NCI-H2196 treated with DMSO at 0.1 percent for 48 hours (cell line): ENCODE measurements around the gene LRRC8C.
"Not testable (repeated sequence)": the region's sequence is repeated elsewhere in the genome, so short reads cannot be mapped to it uniquely, and the experiment has no call there.

ENCODE experiments used
- DNase-seq: peaks from one replicate; lab custom pipeline; 2025; ENCODE audit not compliant: unreplicated experiment; lab: John Stamatoyannopoulos, UW

Gene LRRC8C

DNA sequence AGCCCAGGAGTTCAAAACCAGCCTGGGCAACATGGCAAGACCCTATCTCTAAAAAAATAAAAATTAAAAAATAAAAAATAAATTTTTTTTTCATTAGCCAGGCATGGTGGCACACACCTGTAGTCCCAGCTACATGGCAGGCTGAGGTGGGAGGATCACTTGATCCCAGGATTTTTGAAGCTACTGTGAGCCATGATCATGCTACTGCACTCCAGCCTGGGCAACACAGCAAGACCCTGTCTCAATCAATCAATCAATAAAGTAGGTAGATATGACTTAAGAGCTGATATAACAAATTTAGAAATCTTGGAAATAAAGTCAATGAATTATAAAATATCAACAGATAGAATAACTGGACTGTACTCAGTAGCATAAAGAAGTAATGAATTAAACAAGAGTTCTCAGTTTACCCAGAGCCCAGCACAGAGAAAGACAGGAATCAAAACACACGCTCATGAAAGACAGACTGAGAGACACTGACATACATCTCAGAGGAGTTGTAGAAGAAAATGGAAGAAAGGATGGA lies 69.7 kb downstream of the LRRC8C start:
- DNase-seq = no peak

- no peak for DNase-seq
These were observed 70.5 kb downstream of the LRRC8C start for GRCh38 chr1:89703469-89703868.

- no peak for DNase-seq
These were observed 71.1 kb downstream of the LRRC8C start for GRCh38 chr1:89704014-89704413.

GRCh38 chr1:89704885-89705284 lies 72.0 kb downstream of the LRRC8C start:
- DNase-seq = not testable (repeated sequence)

DNA sequence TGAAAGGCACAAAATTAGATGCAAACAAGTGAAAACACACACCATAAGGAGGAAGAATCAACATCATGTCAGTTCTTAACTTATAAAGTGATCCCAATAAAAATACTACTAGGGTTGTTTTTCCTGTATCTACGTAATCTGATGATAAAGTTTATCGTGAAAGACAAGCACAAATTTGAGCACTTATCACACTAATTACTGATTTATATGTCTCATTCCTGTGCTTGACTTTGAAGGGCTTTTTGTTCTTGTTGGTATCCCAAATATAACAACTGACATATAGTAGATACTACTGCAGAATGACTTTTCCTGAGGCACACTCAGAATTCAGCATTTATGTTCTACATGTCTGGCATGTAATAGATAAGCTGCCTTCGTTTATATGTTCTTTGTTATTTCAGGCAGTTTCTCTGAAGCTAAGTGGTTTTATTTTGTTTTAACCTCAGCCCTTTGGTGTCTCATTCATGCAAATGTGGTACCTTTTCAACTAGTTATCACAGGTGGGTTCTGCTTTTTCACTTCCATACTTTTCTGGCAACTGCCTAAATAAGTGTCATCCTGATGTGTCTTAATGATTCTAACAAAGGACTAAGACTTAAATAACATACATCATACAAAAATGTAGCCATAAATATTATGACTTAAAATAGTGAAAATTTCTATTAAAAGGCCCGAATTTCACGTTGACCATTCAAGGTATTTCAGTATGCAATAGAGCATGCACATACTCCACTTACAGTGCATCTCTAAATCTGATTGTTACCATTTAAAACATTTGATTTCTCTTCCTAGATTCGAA lies 73.2 kb downstream of the LRRC8C start:
- DNase-seq = no peak

DNA sequence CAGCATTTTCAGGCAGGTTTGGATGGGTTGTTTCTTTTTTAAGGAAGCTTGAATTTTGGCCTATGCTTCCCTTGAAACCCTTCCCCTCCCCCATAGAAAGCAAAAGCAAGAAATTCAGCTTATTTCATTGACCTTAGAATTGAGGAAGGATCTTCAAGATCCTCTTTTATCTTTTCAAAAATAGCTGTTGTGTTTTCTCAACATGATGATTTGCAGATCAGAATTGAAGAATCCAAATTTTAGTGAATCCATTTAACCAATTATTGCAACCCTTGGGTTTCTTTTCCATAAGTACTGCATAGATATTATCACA lies 73.7 kb downstream of the LRRC8C start:
- DNase-seq = no peak

GRCh38 chr1:89708751-89709375 lies 75.9 kb downstream of the LRRC8C start:
- DNase-seq = no peak

- DNase-seq = no peak
These were observed 77.7 kb downstream of the LRRC8C start for GRCh38 chr1:89710498-89711139.

DNA sequence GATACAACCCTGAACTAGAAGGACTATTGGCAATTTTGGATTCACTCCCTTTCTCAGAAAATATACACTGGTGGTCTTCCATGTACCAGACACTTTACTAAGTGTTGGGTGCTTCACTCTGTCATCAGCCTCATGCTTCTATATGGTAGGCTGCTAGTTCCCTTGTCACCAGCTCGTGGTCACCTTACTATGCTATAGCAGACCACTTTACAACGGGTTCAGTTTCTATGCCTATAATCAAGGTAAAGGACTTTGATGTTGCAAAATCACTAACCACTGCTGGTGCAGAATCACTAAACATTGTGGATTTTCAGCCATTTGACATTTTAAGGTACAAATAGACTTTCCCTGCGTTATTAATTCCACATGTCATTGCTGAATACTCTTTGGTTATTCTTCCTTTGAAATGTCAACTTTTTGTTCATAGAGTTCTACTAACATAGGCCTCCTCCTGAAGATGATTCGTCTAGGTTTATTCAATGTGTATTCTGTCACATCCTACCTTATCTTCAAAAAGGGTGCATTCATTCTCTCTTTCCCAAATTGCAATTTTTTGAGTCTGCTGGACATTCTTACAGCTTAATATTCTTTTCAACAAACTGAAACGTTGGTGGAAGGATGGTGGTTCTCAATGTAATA lies 78.3 kb downstream of the LRRC8C start:
- DNase-seq = no peak

DNA sequence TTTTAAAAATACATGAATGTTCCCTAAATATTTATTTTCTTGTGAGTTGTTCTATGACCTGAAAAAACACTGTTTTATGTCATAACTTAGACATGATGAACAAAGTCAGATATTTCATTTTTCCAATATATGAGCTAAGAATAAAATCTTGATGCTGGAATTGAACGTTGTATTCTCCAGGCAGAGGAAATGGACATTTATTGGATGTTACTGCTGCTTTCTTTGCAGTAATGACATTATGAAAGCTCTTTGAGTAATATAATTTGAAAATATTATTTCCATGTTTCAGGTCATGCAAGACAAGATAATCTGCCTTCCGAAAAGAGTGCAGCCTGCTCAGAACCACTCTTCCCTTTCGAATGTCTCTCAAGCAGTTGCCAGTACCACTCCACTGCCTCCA lies 79.5 kb downstream of the LRRC8C start:
- DNase-seq = no peak

DNA sequence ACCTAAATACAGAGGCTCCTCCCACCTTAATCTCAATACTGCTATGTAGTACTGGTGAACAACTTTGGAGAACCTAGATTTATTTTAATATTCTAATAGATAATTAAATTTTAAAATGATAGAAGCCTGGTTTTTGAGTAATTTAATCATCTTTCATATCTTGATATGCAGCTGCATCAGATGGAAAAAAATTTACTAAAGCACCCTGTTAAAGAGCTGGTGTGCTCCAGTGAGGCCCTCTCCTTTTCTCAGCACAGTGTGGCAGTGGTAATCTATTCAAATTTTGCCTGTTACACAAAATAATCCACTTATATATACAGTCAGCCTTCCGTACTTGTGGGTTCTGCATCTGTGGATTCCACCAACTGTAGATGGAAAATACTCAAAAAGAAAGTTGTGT lies 82.8 kb downstream of the LRRC8C start:
- no peak for DNase-seq

GRCh38 chr1:89719502-89720306 lies 86.8 kb downstream of the LRRC8C start:
- DNase-seq = no peak

DNA sequence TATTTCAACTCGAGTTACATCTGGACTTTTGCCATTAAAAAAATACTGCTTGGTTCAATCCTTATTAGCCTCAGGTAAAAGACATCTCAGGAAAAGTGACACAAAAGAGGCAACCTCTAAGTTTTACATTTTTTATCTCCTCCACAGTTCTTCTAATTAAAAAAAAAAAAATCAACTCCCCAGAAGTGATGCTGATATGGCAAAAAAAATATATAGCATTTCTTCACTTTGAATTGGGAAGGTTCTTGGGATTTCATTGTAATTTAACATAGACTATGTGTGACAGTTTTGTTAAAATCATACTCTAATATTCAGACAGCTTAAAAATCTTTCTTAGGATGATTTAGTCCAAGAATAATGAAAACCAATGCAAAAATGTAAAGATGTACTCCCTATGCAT lies 87.9 kb downstream of the LRRC8C start:
- DNase-seq = no peak

DNA sequence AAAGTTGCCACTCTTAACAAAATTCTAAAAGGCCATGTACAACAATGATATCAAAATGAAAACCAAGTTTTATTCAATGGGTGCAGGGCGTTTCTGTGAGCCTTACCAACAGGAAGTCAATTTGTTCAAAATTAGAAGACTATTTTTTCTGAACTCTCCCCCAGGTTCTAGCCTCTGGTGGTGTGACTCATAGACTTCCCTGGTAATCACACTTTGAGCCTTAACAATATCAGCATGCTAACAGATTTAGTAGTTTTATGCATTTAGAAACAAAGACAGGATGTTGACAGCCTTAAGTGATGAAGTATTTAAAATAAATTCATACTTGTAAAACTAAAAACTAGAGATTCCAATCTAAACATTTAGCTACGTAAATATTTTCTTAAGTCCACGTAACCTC lies 88.4 kb downstream of the LRRC8C start:
- no peak for DNase-seq

DNA sequence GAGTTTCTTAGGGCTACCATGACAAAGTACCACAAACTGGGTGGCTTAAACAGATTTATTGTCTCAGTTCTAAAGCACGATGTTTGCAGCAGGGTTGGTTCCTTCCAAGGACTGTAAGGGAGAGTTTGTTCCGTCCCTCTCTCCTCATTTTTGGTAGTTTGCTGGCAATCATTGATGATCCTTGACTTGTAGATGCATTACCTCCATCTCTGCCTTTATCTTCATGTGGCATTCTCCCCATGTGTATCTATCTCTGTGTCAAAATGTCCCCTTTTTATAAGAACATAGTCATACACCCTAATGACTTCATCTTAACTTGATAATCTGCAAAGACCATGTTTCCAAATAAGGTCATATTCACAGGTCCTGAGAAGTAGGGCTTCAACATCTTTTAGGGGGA lies 90.2 kb downstream of the LRRC8C start:
- no peak for DNase-seq

GRCh38 chr1:89723863-89724262 lies 90.9 kb downstream of the LRRC8C start:
- DNase-seq = no peak

DNA sequence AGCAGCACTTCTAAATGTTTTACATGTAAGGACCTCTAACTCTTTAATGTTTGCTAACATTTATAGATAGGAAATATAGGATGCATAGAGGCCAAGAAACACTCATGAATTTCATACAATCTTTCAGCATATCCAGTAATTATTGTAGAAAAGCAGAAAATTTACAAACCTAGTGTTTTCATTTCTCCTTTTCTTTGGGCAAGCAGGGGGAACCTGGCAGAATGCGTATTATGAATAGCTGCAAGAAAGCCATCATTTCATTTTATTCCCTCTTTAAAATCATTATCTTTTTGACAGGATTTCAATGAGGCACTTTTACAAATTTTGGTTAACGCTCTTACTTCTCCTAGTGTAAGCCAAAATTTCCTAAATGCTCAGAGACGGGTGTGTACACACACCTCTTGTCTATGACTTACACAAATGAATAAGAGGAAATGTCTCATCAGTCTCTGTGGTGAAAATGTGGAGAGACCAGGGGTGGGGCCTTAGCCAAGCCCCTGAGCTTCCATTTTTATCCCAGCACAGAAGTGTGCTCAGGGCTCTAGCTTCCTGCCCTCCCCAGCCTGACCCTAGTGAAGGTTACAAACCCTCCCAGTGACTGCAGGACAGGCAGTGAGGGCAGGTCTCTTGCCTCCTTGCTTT lies 91.6 kb downstream of the LRRC8C start:
- no peak for DNase-seq

DNA sequence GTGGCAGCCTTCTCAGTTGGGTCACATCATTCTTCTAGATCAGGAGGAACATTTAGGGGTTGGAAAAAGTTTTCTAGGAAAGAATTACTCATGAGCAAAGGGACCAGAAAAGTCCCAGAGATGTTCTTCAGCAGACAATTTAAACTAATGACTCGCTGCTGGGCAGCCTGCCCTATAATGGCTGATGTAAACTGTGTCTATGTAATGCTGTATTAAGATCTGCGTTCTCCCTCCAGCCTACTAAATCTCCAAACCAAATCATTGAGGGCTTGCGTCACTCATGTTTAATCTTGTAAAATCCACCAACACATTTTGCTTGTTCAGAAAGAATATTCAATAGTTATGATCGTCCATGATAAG lies 92.1 kb downstream of the LRRC8C start:
- no peak for DNase-seq

GRCh38 chr1:89725631-89726030 lies 92.7 kb downstream of the LRRC8C start:
- no peak for DNase-seq

DNA sequence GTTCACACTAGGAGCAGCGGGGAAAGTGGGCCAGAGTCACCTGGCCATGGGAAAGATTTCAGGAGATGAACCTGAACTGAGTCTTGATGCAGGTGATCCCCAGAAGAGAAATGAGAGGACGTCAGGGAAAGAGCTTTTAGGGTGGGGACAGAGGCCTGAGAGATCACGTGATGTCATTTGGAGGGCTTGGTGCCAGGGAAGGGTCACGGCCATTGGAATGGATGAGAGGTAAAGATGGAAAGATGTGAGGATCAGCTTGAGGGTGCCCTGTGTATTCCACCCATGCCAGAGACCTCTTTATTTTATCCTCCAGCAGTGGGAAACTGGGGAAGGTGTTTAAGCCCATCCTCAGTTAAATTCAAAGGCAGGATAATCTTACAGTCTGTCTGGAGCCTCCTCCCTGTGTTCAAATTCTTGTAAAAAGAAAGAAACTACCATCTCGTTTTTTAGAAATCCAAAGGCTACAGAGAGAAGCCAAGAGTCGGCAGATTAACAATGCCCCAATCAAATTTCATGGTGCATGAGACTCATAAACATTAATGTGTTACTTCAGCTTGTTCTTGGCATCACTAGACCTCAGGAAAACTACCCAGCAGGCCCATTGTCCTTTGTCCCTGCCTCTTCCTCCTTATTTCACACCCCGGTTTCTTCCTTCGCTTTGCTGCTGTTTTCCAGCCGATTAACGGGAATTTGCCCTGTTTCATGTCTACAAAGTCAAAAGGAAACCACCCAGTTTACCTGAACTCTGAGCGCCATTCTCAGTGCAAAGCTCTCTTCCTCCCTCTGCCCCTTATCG lies 94.8 kb downstream of the LRRC8C start:
- DNase-seq = no peak
